Measurements from ENCODE around the gene UBASH3A. TPM values are rescaled to one million over a fixed set of nuclear protein-coding genes. Genes with fewer than 3 reads are reported as not detected.

UBASH3A gene
- total RNA-seq, 1 experiment from 2014 or later: 0.07 TPM

- H3K4me1 ChIP-seq (ENCODE audit: control insufficient read depth in 1 of 2, insufficient read depth in 2 of 2, low read length in 2 of 2): peaks cover 0 to 5% of the 10 kb centered on the region in 2 experiments; a peak in 1 of 4 replicates
- POLR2A ChIA-PET: no interaction called here
- no peaks in the 10 kb centered on the region for H3K9me2 ChIP-seq (ENCODE audit: insufficient read depth)
- H3K27me3 ChIP-seq (ENCODE audit: insufficient read depth, low read length): no peaks in the 10 kb centered on the region
- no peaks in the 10 kb centered on the region for H3K79me2 ChIP-seq (ENCODE audit: insufficient read depth, low read length)
- H3K9ac ChIP-seq (ENCODE audit: low read length): no peak overlapping the region
- H3K36me3 ChIP-seq (ENCODE audit: control insufficient read depth in 1 of 2, insufficient read depth in 2 of 2, low read length in 2 of 2): no peaks in the 10 kb centered on the region
- BruUV-seq (replicated peaks): no TSS peak
- intact Hi-C loops (cut with micrococcal nuclease): loop anchor here (10.0 kb wide), 1 partner anchor 124 kb away; no protein-coding TSS in a partner anchor
- DNase-seq (ENCODE audit: low read depth, low spot score) (no peak), ATAC-seq (no peak)
- CTCF ChIA-PET: no interaction called here
- H3K27ac ChIP-seq (ENCODE audit: low read depth, low read length): no peak overlapping the region
- H3K4me3 ChIP-seq (replicated peaks in 1 of 2; ENCODE audit: low read depth in 1 of 2, low read length in 2 of 2): no peak overlapping the region
- RAD21 ChIA-PET (ENCODE audit: low non-redundant PET in 1 of 2, low total read pairs in 2 of 2, uncharacterized antibody in 2 of 2, unreplicated experiment in 2 of 2): no interaction called here
- no peaks in the 10 kb centered on the region for H4K20me1 ChIP-seq (ENCODE audit: insufficient read depth)
- H3K9me3 ChIP-seq (ENCODE audit: control insufficient read depth in 1 of 2, insufficient read depth in 1 of 2, low read depth in 1 of 2, low read length in 2 of 2): no peaks in the 10 kb centered on the region
- H3K4me2 ChIP-seq (ENCODE audit: low read length): no peak overlapping the region
- no peak overlapping the region for H2AFZ ChIP-seq (ENCODE audit: low read depth, low read length, poor library complexity, severe bottlenecking)
- TF ChIP-seq CTCF (IDR thresholded peaks at IDR 0.05 in 2 of 3, conservative IDR thresholded peaks at IDR 0.05 in 1 of 3; ENCODE audit: borderline replicate concordance in 1 of 3, insufficient read depth in 1 of 3, low read depth in 2 of 3, low read length in 2 of 3): no peak
- no peak for TF ChIP-seq ELF1 (IDR thresholded peaks at IDR 0.05; ENCODE audit: borderline replicate concordance, low read depth)
- TF ChIP-seq CBX3 (IDR thresholded peaks at IDR 0.05; ENCODE audit: low read depth): no peak
- no peak for TF ChIP-seq ZFX (IDR thresholded peaks at IDR 0.05)
- no peak for TF ChIP-seq SIN3A (IDR thresholded peaks at IDR 0.05; ENCODE audit: low read depth)
- TF ChIP-seq CEBPB (IDR thresholded peaks at IDR 0.05; ENCODE audit: low read depth): no peak
- TF ChIP-seq, protein P1, sequence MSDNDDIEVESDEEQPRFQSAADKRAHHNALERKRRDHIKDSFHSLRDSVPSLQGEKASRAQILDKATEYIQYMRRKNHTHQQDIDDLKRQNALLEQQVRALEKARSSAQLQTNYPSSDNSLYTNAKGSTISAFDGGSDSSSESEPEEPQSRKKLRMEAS (IDR thresholded peaks at IDR 0.05): no peak
Observed at GRCh38 chr21:42459082-42459460, 55.4 kb downstream of the UBASH3A start.

DNA sequence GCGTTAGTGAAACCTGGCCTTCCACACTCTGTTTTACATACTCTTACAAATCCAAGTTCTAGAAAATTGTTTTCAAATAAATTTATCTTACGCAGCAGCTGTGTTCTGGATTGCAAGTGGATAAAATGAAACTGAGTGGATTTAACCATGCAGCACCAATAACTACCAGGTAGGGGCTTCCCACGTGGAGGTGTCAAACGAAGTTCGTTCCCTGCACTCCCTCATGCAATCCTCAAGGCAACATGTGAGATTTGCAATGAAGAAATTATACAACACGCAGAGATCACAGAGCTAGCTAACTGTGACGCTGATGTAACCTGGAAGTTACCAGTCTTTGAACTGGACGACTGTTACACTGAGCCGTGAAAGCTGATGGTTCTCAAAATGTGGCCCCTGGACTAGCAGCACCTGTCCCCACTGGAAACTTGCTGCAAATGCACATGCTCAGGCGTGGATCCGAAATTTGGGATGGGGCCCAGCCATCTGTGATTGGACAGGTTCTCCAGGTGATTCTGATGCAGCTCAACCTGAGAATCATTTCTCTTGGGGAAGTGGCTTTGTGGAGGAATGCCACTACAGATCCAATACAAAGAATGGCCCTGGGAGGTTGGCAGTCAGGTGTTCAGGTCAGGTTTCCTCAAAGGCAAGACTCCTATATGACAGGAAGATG, 56.0 kb downstream of the UBASH3A start:
- intact Hi-C loops (cut with micrococcal nuclease): loop anchor here (10.0 kb wide), 1 partner anchor 125 kb away; no protein-coding TSS in a partner anchor
- Histone ChIP-seq H2AFZ (ENCODE audit: low read depth, low read length, poor library complexity, severe bottlenecking) (no peak overlapping the region), H3K9me3 (ENCODE audit: control insufficient read depth in 1 of 2, insufficient read depth in 1 of 2, low read depth in 1 of 2, low read length in 2 of 2) (no peaks in the 10 kb centered on the region), H3K4me3 (replicated peaks in 1 of 2; ENCODE audit: low read depth in 1 of 2, low read length in 2 of 2) (no peak overlapping the region), H3K4me1 (ENCODE audit: control insufficient read depth in 1 of 2, insufficient read depth in 2 of 2, low read length in 2 of 2) (peaks cover 0 to 8% of the 10 kb centered on the region in 2 experiments; a peak in 1 of 4 replicates), H4K20me1 (ENCODE audit: insufficient read depth) (no peaks in the 10 kb centered on the region), H3K27ac (ENCODE audit: low read depth, low read length) (no peak overlapping the region), H3K36me3 (ENCODE audit: control insufficient read depth in 1 of 2, insufficient read depth in 2 of 2, low read length in 2 of 2) (no peaks in the 10 kb centered on the region), H3K9ac (ENCODE audit: low read length) (no peak overlapping the region), H3K4me2 (ENCODE audit: low read length) (no peak overlapping the region), H3K79me2 (ENCODE audit: insufficient read depth, low read length) (no peaks in the 10 kb centered on the region), H3K27me3 (ENCODE audit: insufficient read depth, low read length) (no peaks in the 10 kb centered on the region), H3K9me2 (ENCODE audit: insufficient read depth) (no peaks in the 10 kb centered on the region)
- BruUV-seq (replicated peaks): no TSS peak
- no peak for TF ChIP-seq FOSL1 (IDR thresholded peaks at IDR 0.05; ENCODE audit: low read depth)
- TF ChIP-seq CTCF (IDR thresholded peaks at IDR 0.05 in 2 of 3, conservative IDR thresholded peaks at IDR 0.05 in 1 of 3; ENCODE audit: borderline replicate concordance in 1 of 3, insufficient read depth in 1 of 3, low read depth in 2 of 3, low read length in 2 of 3): no peak
- no peak for TF ChIP-seq EGR1 (IDR thresholded peaks at IDR 0.05; ENCODE audit: low read depth)
- TF ChIP-seq CBX3 (IDR thresholded peaks at IDR 0.05; ENCODE audit: low read depth): no peak
- TF ChIP-seq, protein P2, sequence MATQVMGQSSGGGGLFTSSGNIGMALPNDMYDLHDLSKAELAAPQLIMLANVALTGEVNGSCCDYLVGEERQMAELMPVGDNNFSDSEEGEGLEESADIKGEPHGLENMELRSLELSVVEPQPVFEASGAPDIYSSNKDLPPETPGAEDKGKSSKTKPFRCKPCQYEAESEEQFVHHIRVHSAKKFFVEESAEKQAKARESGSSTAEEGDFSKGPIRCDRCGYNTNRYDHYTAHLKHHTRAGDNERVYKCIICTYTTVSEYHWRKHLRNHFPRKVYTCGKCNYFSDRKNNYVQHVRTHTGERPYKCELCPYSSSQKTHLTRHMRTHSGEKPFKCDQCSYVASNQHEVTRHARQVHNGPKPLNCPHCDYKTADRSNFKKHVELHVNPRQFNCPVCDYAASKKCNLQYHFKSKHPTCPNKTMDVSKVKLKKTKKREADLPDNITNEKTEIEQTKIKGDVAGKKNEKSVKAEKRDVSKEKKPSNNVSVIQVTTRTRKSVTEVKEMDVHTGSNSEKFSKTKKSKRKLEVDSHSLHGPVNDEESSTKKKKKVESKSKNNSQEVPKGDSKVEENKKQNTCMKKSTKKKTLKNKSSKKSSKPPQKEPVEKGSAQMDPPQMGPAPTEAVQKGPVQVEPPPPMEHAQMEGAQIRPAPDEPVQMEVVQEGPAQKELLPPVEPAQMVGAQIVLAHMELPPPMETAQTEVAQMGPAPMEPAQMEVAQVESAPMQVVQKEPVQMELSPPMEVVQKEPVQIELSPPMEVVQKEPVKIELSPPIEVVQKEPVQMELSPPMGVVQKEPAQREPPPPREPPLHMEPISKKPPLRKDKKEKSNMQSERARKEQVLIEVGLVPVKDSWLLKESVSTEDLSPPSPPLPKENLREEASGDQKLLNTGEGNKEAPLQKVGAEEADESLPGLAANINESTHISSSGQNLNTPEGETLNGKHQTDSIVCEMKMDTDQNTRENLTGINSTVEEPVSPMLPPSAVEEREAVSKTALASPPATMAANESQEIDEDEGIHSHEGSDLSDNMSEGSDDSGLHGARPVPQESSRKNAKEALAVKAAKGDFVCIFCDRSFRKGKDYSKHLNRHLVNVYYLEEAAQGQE (IDR thresholded peaks at IDR 0.05; ENCODE audit: low read depth): no peak
- no peak for TF ChIP-seq YY1 (IDR thresholded peaks at IDR 0.05; ENCODE audit: extremely low read depth, insufficient replicate concordance, low read depth, low read length)
- ChIA-PET RAD21 (ENCODE audit: low non-redundant PET in 1 of 2, low total read pairs in 2 of 2, uncharacterized antibody in 2 of 2, unreplicated experiment in 2 of 2) (no interaction called here), CTCF (no interaction called here), POLR2A (no interaction called here)
- no peak for ATAC-seq
- DNase-seq (ENCODE audit: low read depth, low spot score): no peak

Measured in HCT116 (cell line).